WTC11 (cell line): ENCODE results near the gene TMEM89. TPM values are rescaled to one million over a fixed set of nuclear protein-coding genes. Genes with fewer than 3 reads are reported as not detected.

Source experiments
- ATAC-seq: fragments of 200-7000 bp; cut with Tn5 transposase; 2 replicates; pipeline ENCODE4 v1.10.0; 2021; ENCODE audit warnings: mild to moderate bottlenecking, moderate library complexity
- CTCF ChIA-PET: fragments of 300-600 bp; sonication (Branson Sonifier 250); formaldehyde crosslinking; loops from one replicate; lab custom pipeline; 2021; ENCODE audit warnings: antibody characterized with exemption; lab: Charles Lee
- POLR2A ChIA-PET: fragments of 350-600 bp; sonication (Branson Sonifier 250); formaldehyde crosslinking; loops from one replicate; lab custom pipeline; 2021; ENCODE audit warnings: antibody characterized with exemption; lab: Charles Lee
- DNase-seq: peaks from one replicate; pipeline ENCODE4 v3.0.0; 2021; ENCODE audit warnings: low spot score
- H3K27ac Mint-ChIP-seq: 2 replicates; pipeline ENCODE4 v1.8.0; 2021; ENCODE audit warnings: mixed read lengths
- H3K27me3 Mint-ChIP-seq: 2 replicates; pipeline ENCODE4 v1.8.0; 2021; ENCODE audit warnings: low read depth, mild to moderate bottlenecking, moderate library complexity, mixed read lengths
- H3K36me3 Mint-ChIP-seq: 2 replicates; pipeline ENCODE4 v1.8.0; 2021; ENCODE audit warnings: mixed read lengths
- H3K4me1 Mint-ChIP-seq: 2 replicates; pipeline ENCODE4 v1.8.0; 2022; ENCODE audit warnings: mixed read lengths
- H3K4me3 Mint-ChIP-seq: 2 replicates; pipeline ENCODE4 v1.8.0; 2021; ENCODE audit warnings: mild to moderate bottlenecking, moderate library complexity, mixed read lengths
- H3K9me3 Mint-ChIP-seq: 2 replicates; pipeline ENCODE4 v1.8.0; 2021; ENCODE audit warnings: mixed read lengths
- CTCF ChIP-seq: fragments of 200-600 bp; IDR thresholded peaks from 2 replicates; pipeline ENCODE4 v1.8.0; 2022; ENCODE audit warnings: antibody characterized with exemption
- EMX1 ChIP-seq: fragments of 250-450 bp; sonication (Bioruptor Pico); IDR thresholded peaks from 2 replicates; pipeline ENCODE4 v1.8.0; 2021; ENCODE audit warnings: mild to moderate bottlenecking
- ESRRA ChIP-seq: sonication (generic); formaldehyde crosslinking; IDR thresholded peaks from 2 replicates; pipeline ENCODE4 v1.8.1; 2022; ENCODE audit warnings: mild to moderate bottlenecking, missing genetic modification reagents, borderline replicate concordance
- HMGXB4 ChIP-seq: sonication (generic); formaldehyde crosslinking; IDR thresholded peaks from 2 replicates; pipeline ENCODE4 v1.8.1; 2023; ENCODE audit warnings: mild to moderate bottlenecking, moderate library complexity, missing genetic modification reagents
- JAZF1 ChIP-seq: fragments of 250-450 bp; sonication (Bioruptor Pico); IDR thresholded peaks from 2 replicates; pipeline ENCODE4 v1.9.0; 2021; ENCODE audit warnings: moderate library complexity, mild to moderate bottlenecking, inconsistent platforms
- JUN ChIP-seq: sonication (generic); formaldehyde crosslinking; IDR thresholded peaks from 2 replicates; pipeline ENCODE4 v1.8.0; 2023; ENCODE audit warnings: mild to moderate bottlenecking, missing genetic modification reagents
- MYBL2 ChIP-seq: sonication (generic); formaldehyde crosslinking; IDR thresholded peaks from 2 replicates; pipeline ENCODE4 v1.8.1; 2023; ENCODE audit warnings: mild to moderate bottlenecking, moderate library complexity, missing genetic modification reagents
- NR3C1 ChIP-seq: sonication (generic); formaldehyde crosslinking; conservative IDR thresholded peaks from 2 replicates; pipeline ENCODE4 v1.8.1; 2023; ENCODE audit warnings: low read depth, mild to moderate bottlenecking, missing genetic modification reagents
- SP1 ChIP-seq: sonication (generic); formaldehyde crosslinking; conservative IDR thresholded peaks from 2 replicates; pipeline ENCODE4 v1.8.1; 2022; ENCODE audit warnings: missing genetic modification reagents
- TEAD4 ChIP-seq: sonication (generic); formaldehyde crosslinking; IDR thresholded peaks from 2 replicates; pipeline ENCODE4 v1.8.0; 2022; ENCODE audit warnings: mild to moderate bottlenecking, missing genetic modification reagents
- TP53 ChIP-seq: sonication (generic); formaldehyde crosslinking; IDR thresholded peaks from 2 replicates; pipeline ENCODE4 v1.8.1; 2023; ENCODE audit warnings: mild to moderate bottlenecking, missing genetic modification reagents
- USF2 ChIP-seq: sonication (generic); formaldehyde crosslinking; IDR thresholded peaks from 2 replicates; pipeline ENCODE4 v1.8.1; 2023; ENCODE audit warnings: mild to moderate bottlenecking, missing genetic modification reagents, moderate library complexity
- ZNF138 ChIP-seq: sonication (generic); formaldehyde crosslinking; conservative IDR thresholded peaks from 2 replicates; pipeline ENCODE4 v1.8.1; 2022; ENCODE audit warnings: mild to moderate bottlenecking, moderate library complexity, missing genetic modification reagents
- ZNF232 ChIP-seq: sonication (generic); formaldehyde crosslinking; IDR thresholded peaks from 2 replicates; pipeline ENCODE4 v1.8.0; 2022; ENCODE audit warnings: mild to moderate bottlenecking, missing genetic modification reagents
- ZNF425 ChIP-seq: fragments of 250-450 bp; sonication (Bioruptor Pico); conservative IDR thresholded peaks from 2 replicates; pipeline ENCODE4 v1.9.0; 2021; ENCODE audit warnings: mild to moderate bottlenecking
- total RNA-seq: library from RNA; stranded (reverse); gene quantifications from 3 replicates; pipeline ENCODE4 v1.2.3, GENCODE V29; 2021
- TF ChIP-seq, protein P1 (sequence below): sonication (generic); formaldehyde crosslinking; IDR thresholded peaks from 2 replicates; pipeline ENCODE4 v1.8.0; 2023; ENCODE audit warnings: missing genetic modification reagents, mild to moderate bottlenecking, borderline replicate concordance
- TF ChIP-seq, protein P2 (sequence below): sonication (generic); formaldehyde crosslinking; IDR thresholded peaks from 2 replicates; pipeline ENCODE4 v1.8.1; 2022; ENCODE audit warnings: missing genetic modification reagents, borderline replicate concordance

TMEM89 gene
- total RNA-seq, 1 experiment from 2014 or later = 0.66 TPM

DNA sequence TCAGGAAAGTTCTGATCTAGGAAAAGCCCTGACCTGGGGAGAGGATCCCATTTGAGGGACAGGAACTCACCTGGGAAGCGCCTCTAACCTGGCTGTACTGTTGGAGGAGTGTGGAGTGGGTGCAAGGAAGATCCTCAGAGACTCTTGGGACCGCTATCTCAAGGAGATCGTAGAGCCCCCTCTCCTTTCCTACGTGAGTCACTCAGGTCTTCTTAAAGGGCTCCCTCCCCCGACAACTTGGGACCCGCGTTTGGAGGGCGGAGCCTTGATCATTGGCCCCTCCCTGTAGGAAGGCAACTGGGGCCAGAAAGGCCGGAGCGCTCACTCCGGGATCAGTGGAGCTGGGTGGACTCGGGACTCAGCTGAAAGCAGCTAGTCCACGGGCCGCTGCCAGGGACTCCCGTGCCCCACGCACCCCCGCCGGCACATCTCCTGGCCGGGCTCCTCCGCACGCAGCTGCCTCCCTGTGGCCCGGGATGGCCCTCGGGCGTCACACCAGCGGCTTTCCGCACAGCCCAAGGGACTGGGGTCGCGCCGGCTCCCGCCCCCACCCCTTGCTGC is 13.2 kb upstream of the TMEM89 start (continued):
- no peak for TF ChIP-seq JAZF1 (CRISPR knock-in tag)

DNA sequence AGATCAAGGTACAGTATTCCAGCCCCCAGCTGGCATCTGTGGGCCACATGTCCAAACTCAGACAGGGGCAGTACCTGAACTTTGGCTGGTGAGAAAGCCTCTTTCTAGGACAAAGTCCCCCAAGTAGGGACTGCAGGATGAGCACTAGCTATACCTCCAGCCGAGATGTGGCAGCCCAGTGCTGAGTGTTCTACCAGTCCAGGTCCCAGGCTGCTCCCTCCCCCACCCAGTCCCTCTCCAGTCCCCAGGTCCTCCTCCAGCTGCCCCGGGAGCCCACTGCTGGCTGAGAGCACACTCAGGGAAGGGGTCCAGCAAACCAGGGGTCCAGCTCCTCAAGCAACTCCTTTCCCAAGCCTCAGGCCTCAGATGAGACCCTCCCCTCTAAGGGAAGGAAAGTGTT is 12.2 kb upstream of the TMEM89 start:
- POLR2A ChIA-PET = interaction anchor here (1.0 to 2.6 kb wide), 2 partner anchors 9 to 24 kb away, joined by 4 to 11 read pairs; partner anchors contain the start of gene UQCRC1
- peaks cover 28% of the 10 kb centered on the region for H3K36me3 Mint-ChIP-seq
- no peak for ATAC-seq

More for the DNA sequence above, 12.2 kb upstream of the TMEM89 start:
- Mint-ChIP-seq H3K27ac (no peak overlapping the region), H3K9me3 (no peaks in the 10 kb centered on the region), H3K4me1 (peaks cover 32% of the 10 kb centered on the region), H3K4me3 (peak overlapping the region; percentile 84), H3K27me3 (no peaks in the 10 kb centered on the region)
- DNase-seq = no peak
- TF ChIP-seq, protein P1, sequence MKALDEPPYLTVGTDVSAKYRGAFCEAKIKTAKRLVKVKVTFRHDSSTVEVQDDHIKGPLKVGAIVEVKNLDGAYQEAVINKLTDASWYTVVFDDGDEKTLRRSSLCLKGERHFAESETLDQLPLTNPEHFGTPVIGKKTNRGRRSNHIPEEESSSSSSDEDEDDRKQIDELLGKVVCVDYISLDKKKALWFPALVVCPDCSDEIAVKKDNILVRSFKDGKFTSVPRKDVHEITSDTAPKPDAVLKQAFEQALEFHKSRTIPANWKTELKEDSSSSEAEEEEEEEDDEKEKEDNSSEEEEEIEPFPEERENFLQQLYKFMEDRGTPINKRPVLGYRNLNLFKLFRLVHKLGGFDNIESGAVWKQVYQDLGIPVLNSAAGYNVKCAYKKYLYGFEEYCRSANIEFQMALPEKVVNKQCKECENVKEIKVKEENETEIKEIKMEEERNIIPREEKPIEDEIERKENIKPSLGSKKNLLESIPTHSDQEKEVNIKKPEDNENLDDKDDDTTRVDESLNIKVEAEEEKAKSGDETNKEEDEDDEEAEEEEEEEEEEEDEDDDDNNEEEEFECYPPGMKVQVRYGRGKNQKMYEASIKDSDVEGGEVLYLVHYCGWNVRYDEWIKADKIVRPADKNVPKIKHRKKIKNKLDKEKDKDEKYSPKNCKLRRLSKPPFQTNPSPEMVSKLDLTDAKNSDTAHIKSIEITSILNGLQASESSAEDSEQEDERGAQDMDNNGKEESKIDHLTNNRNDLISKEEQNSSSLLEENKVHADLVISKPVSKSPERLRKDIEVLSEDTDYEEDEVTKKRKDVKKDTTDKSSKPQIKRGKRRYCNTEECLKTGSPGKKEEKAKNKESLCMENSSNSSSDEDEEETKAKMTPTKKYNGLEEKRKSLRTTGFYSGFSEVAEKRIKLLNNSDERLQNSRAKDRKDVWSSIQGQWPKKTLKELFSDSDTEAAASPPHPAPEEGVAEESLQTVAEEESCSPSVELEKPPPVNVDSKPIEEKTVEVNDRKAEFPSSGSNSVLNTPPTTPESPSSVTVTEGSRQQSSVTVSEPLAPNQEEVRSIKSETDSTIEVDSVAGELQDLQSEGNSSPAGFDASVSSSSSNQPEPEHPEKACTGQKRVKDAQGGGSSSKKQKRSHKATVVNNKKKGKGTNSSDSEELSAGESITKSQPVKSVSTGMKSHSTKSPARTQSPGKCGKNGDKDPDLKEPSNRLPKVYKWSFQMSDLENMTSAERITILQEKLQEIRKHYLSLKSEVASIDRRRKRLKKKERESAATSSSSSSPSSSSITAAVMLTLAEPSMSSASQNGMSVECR (CRISPR knock-in tag) = no peak
- TF ChIP-seq EMX1 (no peak), ESRRA (CRISPR knock-in tag) (no peak), HMGXB4 (CRISPR knock-in tag) (no peak), SP1 (CRISPR knock-in tag) (no peak), TP53 (CRISPR knock-in tag) (no peak), MYBL2 (CRISPR knock-in tag) (no peak), JAZF1 (CRISPR knock-in tag) (no peak), USF2 (CRISPR knock-in tag) (no peak), JUN (CRISPR knock-in tag) (no peak), ZNF138 (CRISPR knock-in tag) (no peak), CTCF (no peak), ZNF425 (no peak), ZNF232 (CRISPR knock-in tag) (no peak), TEAD4 (CRISPR knock-in tag) (no peak), NR3C1 (CRISPR knock-in tag) (no peak)
- TF ChIP-seq, protein P2, sequence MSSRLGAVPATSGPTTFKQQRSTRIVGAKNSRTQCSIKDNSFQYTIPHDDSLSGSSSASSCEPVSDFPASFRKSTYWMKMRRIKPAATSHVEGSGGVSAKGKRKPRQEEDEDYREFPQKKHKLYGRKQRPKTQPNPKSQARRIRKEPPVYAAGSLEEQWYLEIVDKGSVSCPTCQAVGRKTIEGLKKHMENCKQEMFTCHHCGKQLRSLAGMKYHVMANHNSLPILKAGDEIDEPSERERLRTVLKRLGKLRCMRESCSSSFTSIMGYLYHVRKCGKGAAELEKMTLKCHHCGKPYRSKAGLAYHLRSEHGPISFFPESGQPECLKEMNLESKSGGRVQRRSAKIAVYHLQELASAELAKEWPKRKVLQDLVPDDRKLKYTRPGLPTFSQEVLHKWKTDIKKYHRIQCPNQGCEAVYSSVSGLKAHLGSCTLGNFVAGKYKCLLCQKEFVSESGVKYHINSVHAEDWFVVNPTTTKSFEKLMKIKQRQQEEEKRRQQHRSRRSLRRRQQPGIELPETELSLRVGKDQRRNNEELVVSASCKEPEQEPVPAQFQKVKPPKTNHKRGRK (CRISPR knock-in tag) = no peak
- CTCF ChIA-PET = interaction anchor here (1.1 to 3.6 kb wide), 5 partner anchors 9 to 354 kb away, joined by 3 to 46 read pairs (median 39); no protein-coding TSS in a partner anchor
